ENCODE data around the gene PSMD6. TPM values are rescaled to one million over a fixed set of nuclear protein-coding genes. Genes with fewer than 3 reads are reported as not detected.
A peak's percentile ranks its signal among the peaks of the same experiment; 100 is the strongest.

The PSMD6 gene
- total RNA-seq, 4 donors from 2014 or later: 18.3 to 66.6 (median 47.8) TPM

GRCh38 chr3:64031540-64032508 is 8.5 kb upstream of the PSMD6 start:
- 65 to 73% methylated on average over 13 of the region's 13 CpGs for WGBS, 2 donors (ENCODE audit: low coverage in 1 of 2)
- peaks cover 0 to 7% (median 3%) of the 10 kb centered on the region in 4 donors for H3K4me1 ChIP-seq
- in situ Hi-C loops (cut with MboI; ENCODE audit: low pct_ligation_motif_present in 1 of 4, low pct_unique_long_range_greater_than_20kb in 1 of 4, low sequenced_read_pairs in 3 of 4) (loop anchor here (5.0 to 25.0 kb wide), 6 partner anchors 230 to 453 kb away; no protein-coding TSS in a partner anchor), intact Hi-C loops (cut with DNase I; ENCODE audit: low total_unique reads) (loop anchor here (2.0 to 10.0 kb wide), 3 partner anchors 113 to 450 kb away; no protein-coding TSS in a partner anchor)
- no peaks in the 10 kb centered on the region for H3K36me3 ChIP-seq
- TF ChIP-seq POLR2A (IDR thresholded peaks at IDR 0.05) (no peak), POLR2AphosphoS5 (IDR thresholded peaks at IDR 0.05) (no peak), CTCF (IDR thresholded peaks at IDR 0.05) (no peak), EP300 (IDR thresholded peaks at IDR 0.05; ENCODE audit: low read depth) (no peak)
- DNase-seq: no peak
- H3K4me3 ChIP-seq: no peak overlapping the region
- H3K9me3 ChIP-seq: no peaks in the 10 kb centered on the region
- H3K27me3 ChIP-seq: peaks cover 6% of the 10 kb centered on the region
- H3K27ac ChIP-seq: peak overlapping the region in 1 of 4 donors; percentile 22

GRCh38 chr3:64030741-64031140 is 7.4 kb upstream of the PSMD6 start:
- intact Hi-C loops (cut with DNase I; ENCODE audit: low total_unique reads): loop anchor here (2.0 to 10.0 kb wide), 3 partner anchors 114 to 452 kb away; no protein-coding TSS in a partner anchor
- peaks cover 0 to 7% (median 3%) of the 10 kb centered on the region in 4 donors for H3K4me1 ChIP-seq
- no peak overlapping the region for H3K27ac ChIP-seq
- WGBS, 2 donors (ENCODE audit: low coverage in 1 of 2): 0 to 3% methylated on average over 2 to 16 of the region's 16 CpGs
- no peaks in the 10 kb centered on the region for H3K36me3 ChIP-seq
- in situ Hi-C loops (cut with MboI; ENCODE audit: low pct_ligation_motif_present in 1 of 4, low pct_unique_long_range_greater_than_20kb in 1 of 4, low sequenced_read_pairs in 3 of 4): loop anchor here (5.0 to 25.0 kb wide), 6 partner anchors 232 to 454 kb away; no protein-coding TSS in a partner anchor
- H3K4me3 ChIP-seq: peak overlapping the region in 3 of 4 donors; percentile 4 to 30 (median 9)
- DNase-seq: peak; percentile 79
- TF ChIP-seq EP300 (IDR thresholded peaks at IDR 0.05; ENCODE audit: low read depth) (no peak), CTCF (IDR thresholded peaks at IDR 0.05) (peak; percentile 86 to 92 (median 91)), POLR2AphosphoS5 (IDR thresholded peaks at IDR 0.05) (no peak), POLR2A (IDR thresholded peaks at IDR 0.05) (no peak)
- no peaks in the 10 kb centered on the region for H3K9me3 ChIP-seq
- H3K27me3 ChIP-seq: peaks cover 6% of the 10 kb centered on the region

GRCh38 chr3:64029287-64029686 is 6.0 kb upstream of the PSMD6 start:
- Histone ChIP-seq H3K9me3 (no peaks in the 10 kb centered on the region), H3K27ac (no peak overlapping the region), H3K4me1 (peaks cover 0 to 7% (median 3%) of the 10 kb centered on the region in 4 donors), H3K4me3 (no peak overlapping the region), H3K27me3 (peaks cover 6% of the 10 kb centered on the region), H3K36me3 (no peaks in the 10 kb centered on the region)
- 80 to 82% methylated on average over 4 of the region's 4 CpGs for WGBS, 2 donors (ENCODE audit: low coverage in 1 of 2)
- TF ChIP-seq POLR2AphosphoS5 (IDR thresholded peaks at IDR 0.05): no peak
- TF ChIP-seq CTCF (IDR thresholded peaks at IDR 0.05): no peak
- TF ChIP-seq EP300 (IDR thresholded peaks at IDR 0.05; ENCODE audit: low read depth): no peak
- TF ChIP-seq POLR2A (IDR thresholded peaks at IDR 0.05): no peak
- in situ Hi-C loops (cut with MboI; ENCODE audit: low pct_ligation_motif_present in 1 of 4, low pct_unique_long_range_greater_than_20kb in 1 of 4, low sequenced_read_pairs in 3 of 4): loop anchor here in 1 of 4 donors (10.0 to 25.0 kb wide), 2 partner anchors 233 to 456 kb away; no protein-coding TSS in a partner anchor
- no peak for DNase-seq
- intact Hi-C loops (cut with DNase I; ENCODE audit: low total_unique reads): no loop called here

- Histone ChIP-seq H3K36me3 (no peaks in the 10 kb centered on the region), H3K4me1 (peaks cover 0 to 10% (median 4%) of the 10 kb centered on the region in 4 donors), H3K27ac (no peak overlapping the region), H3K27me3 (peaks cover 6% of the 10 kb centered on the region), H3K9me3 (no peaks in the 10 kb centered on the region), H3K4me3 (no peak overlapping the region)
- WGBS, 2 donors (ENCODE audit: low coverage in 1 of 2): 60 to 83% methylated on average over 2 to 3 of the region's 3 CpGs
- TF ChIP-seq EP300 (IDR thresholded peaks at IDR 0.05; ENCODE audit: low read depth): no peak
- no peak for TF ChIP-seq POLR2AphosphoS5 (IDR thresholded peaks at IDR 0.05)
- no peak for TF ChIP-seq CTCF (IDR thresholded peaks at IDR 0.05)
- TF ChIP-seq POLR2A (IDR thresholded peaks at IDR 0.05): no peak
- no peak for DNase-seq
- in situ Hi-C loops (cut with MboI; ENCODE audit: low pct_ligation_motif_present in 1 of 4, low pct_unique_long_range_greater_than_20kb in 1 of 4, low sequenced_read_pairs in 3 of 4) (loop anchor here in 1 of 4 donors (10.0 to 25.0 kb wide), 2 partner anchors 234 to 456 kb away; no protein-coding TSS in a partner anchor), intact Hi-C loops (cut with DNase I; ENCODE audit: low total_unique reads) (no loop called here)
Measured at GRCh38 chr3:64028754-64029153, 5.5 kb upstream of the PSMD6 start.
